ENCODE measurements around the gene ANO4. TPM values are rescaled to one million over a fixed set of nuclear protein-coding genes. Genes with fewer than 3 reads are reported as not detected.

The ANO4 gene
- total and polyA plus RNA-seq, 8 donors: 0.37 TPM; not detected in 7

GRCh38 chr12:100843061-100843460, 48.5 kb downstream of the ANO4 start:
- H3K4me1 ChIP-seq: no peaks in the 10 kb centered on the region
- 62 to 95% (median 67%) methylated on average over 2 of the region's 2 CpGs for WGBS, 5 donors
- H3K27ac ChIP-seq: no peak overlapping the region
- H3K9me3 ChIP-seq: no peaks in the 10 kb centered on the region
- intact Hi-C loops (cut with DNase I; ENCODE audit: low total_unique reads): no loop called here
- H3K36me3 ChIP-seq: no peaks in the 10 kb centered on the region
- TF ChIP-seq EP300 (IDR thresholded peaks at IDR 0.05) (no peak), POLR2AphosphoS5 (IDR thresholded peaks at IDR 0.05) (no peak), POLR2A (IDR thresholded peaks at IDR 0.05) (no peak)
- TF ChIP-seq, protein P1, sequence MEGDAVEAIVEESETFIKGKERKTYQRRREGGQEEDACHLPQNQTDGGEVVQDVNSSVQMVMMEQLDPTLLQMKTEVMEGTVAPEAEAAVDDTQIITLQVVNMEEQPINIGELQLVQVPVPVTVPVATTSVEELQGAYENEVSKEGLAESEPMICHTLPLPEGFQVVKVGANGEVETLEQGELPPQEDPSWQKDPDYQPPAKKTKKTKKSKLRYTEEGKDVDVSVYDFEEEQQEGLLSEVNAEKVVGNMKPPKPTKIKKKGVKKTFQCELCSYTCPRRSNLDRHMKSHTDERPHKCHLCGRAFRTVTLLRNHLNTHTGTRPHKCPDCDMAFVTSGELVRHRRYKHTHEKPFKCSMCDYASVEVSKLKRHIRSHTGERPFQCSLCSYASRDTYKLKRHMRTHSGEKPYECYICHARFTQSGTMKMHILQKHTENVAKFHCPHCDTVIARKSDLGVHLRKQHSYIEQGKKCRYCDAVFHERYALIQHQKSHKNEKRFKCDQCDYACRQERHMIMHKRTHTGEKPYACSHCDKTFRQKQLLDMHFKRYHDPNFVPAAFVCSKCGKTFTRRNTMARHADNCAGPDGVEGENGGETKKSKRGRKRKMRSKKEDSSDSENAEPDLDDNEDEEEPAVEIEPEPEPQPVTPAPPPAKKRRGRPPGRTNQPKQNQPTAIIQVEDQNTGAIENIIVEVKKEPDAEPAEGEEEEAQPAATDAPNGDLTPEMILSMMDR (IDR thresholded peaks at IDR 0.05): no peak
- no peaks in the 10 kb centered on the region for H3K27me3 ChIP-seq
- no peak overlapping the region for H3K4me3 ChIP-seq
- DNase-seq: no peak

GRCh38 chr12:100845095-100845494, 50.5 kb downstream of the ANO4 start:
- no peak overlapping the region for H3K4me3 ChIP-seq
- 54 to 64% (median 55%) methylated on average over 3 of the region's 3 CpGs for WGBS, 5 donors

GRCh38 chr12:100851637-100852036, 57.1 kb downstream of the ANO4 start:
- no peaks in the 10 kb centered on the region for H3K36me3 ChIP-seq
- WGBS, 5 donors: 26 to 44% (median 38%) methylated on average over 3 of the region's 3 CpGs
- TF ChIP-seq, protein P1 (IDR thresholded peaks at IDR 0.05): no peak
- TF ChIP-seq EP300 (IDR thresholded peaks at IDR 0.05) (no peak), POLR2A (IDR thresholded peaks at IDR 0.05) (no peak), POLR2AphosphoS5 (IDR thresholded peaks at IDR 0.05) (no peak)
- no peaks in the 10 kb centered on the region for H3K27me3 ChIP-seq
- no peak for DNase-seq
- no peak overlapping the region for H3K4me3 ChIP-seq
- H3K9me3 ChIP-seq: no peaks in the 10 kb centered on the region
- H3K27ac ChIP-seq: no peak overlapping the region
- H3K4me1 ChIP-seq: no peaks in the 10 kb centered on the region
- intact Hi-C loops (cut with DNase I; ENCODE audit: low total_unique reads): no loop called here

More at GRCh38 chr12:100845095-100845494, 50.5 kb downstream of the ANO4 start:
- Histone ChIP-seq H3K4me1 (no peaks in the 10 kb centered on the region), H3K9me3 (no peaks in the 10 kb centered on the region), H3K36me3 (no peaks in the 10 kb centered on the region), H3K27me3 (no peaks in the 10 kb centered on the region), H3K27ac (no peak overlapping the region)
- TF ChIP-seq POLR2AphosphoS5 (IDR thresholded peaks at IDR 0.05) (no peak), POLR2A (IDR thresholded peaks at IDR 0.05) (no peak), EP300 (IDR thresholded peaks at IDR 0.05) (no peak)
- TF ChIP-seq, protein P1 (IDR thresholded peaks at IDR 0.05): no peak
- intact Hi-C loops (cut with DNase I; ENCODE audit: low total_unique reads): no loop called here
- DNase-seq: no peak

GRCh38 chr12:100857418-100857817, 62.8 kb downstream of the ANO4 start:
- Histone ChIP-seq H3K36me3 (no peaks in the 10 kb centered on the region), H3K27me3 (no peaks in the 10 kb centered on the region), H3K27ac (no peak overlapping the region), H3K9me3 (no peaks in the 10 kb centered on the region), H3K4me1 (no peaks in the 10 kb centered on the region), H3K4me3 (no peak overlapping the region)
- intact Hi-C loops (cut with DNase I; ENCODE audit: low total_unique reads): no loop called here
- TF ChIP-seq, protein P1 (IDR thresholded peaks at IDR 0.05): no peak
- TF ChIP-seq EP300 (IDR thresholded peaks at IDR 0.05): no peak
- no peak for TF ChIP-seq POLR2A (IDR thresholded peaks at IDR 0.05)
- no peak for TF ChIP-seq POLR2AphosphoS5 (IDR thresholded peaks at IDR 0.05)
- DNase-seq: no peak
- 67 to 81% (median 76%) methylated on average over 4 of the region's 4 CpGs for WGBS, 5 donors

Measured in stomach (tissue), 9 donors.